Measurements from ENCODE around the gene HNRNPUL1. TPM values are rescaled to one million over a fixed set of nuclear protein-coding genes. Genes with fewer than 3 reads are reported as not detected.

The HNRNPUL1 gene
- total and polyA plus RNA-seq, 10 of the 15 experiments (the other 5 are each of a cell fraction or from before 2014, with no cell fraction given) = 11.1 to 276 (median 117) TPM

GRCh38 chr19:41308450-41309179, 44.4 kb downstream of the HNRNPUL1 start (continued):
- no peak for TF ChIP-seq E2F4 (IDR thresholded peaks at IDR 0.05; ENCODE audit: low read depth, low read length)
- no peak for TF ChIP-seq NR2C2 (IDR thresholded peaks at IDR 0.05; ENCODE audit: borderline replicate concordance, control insufficient read depth, insufficient read length, low read depth)
- no peak for TF ChIP-seq SPI1 (IDR thresholded peaks at IDR 0.05; ENCODE audit: borderline replicate concordance, insufficient read depth, low read depth, low read length)
- no peak for TF ChIP-seq JUND (IDR thresholded peaks at IDR 0.05; ENCODE audit: low read depth, low read length)
- no peak for TF ChIP-seq HDAC6 (IDR thresholded peaks at IDR 0.05; ENCODE audit: unreplicated experiment)
- no peak for TF ChIP-seq IRF5 (IDR thresholded peaks at IDR 0.05; ENCODE audit: borderline replicate concordance)
- no peak for TF ChIP-seq SKIL (IDR thresholded peaks at IDR 0.05; ENCODE audit: low read depth, poor library complexity, severe bottlenecking)
- no peak for TF ChIP-seq NKRF (conservative IDR thresholded peaks at IDR 0.05)
- peak; percentile 65 to 74 for TF ChIP-seq IKZF2 (IDR thresholded peaks at IDR 0.05)
- TF ChIP-seq E2F8 (IDR thresholded peaks at IDR 0.05; ENCODE audit: low read depth, partially characterized antibody) = no peak
- TF ChIP-seq RBBP5 (conservative IDR thresholded peaks at IDR 0.05) = no peak
- peak; percentile 99 for TF ChIP-seq RELB (IDR thresholded peaks at IDR 0.05; ENCODE audit: low read depth)
